Heart left ventricle (tissue), 16 donors: ENCODE results near the gene PRXL2A. TPM values are rescaled to one million over a fixed set of nuclear protein-coding genes. Genes with fewer than 3 reads are reported as not detected.

Experiments
- ATAC-seq, 4 donors: fragments of 200-7000 bp; cut with Tn5 transposase; one replicate each; pipeline ENCODE4 v1.9.1; 2020 to 2022; ENCODE audit warnings: moderate library complexity in 4 of 4, mild to moderate bottlenecking in 3 of 4, moderate number of reproducible peaks in 1 of 4
- DNase-seq, 5 donors: peaks; one replicate each; pipeline ENCODE4 v3.0.0-alpha.2; 2020
- H3K27ac ChIP-seq, 12 donors: fragments of 200-600 bp; sonication (generic) in 4 of 12; one replicate each; pipeline versions ENCODE4 v1.5.0 to v1.8.0; 2016 to 2022; ENCODE audit warnings: mild to moderate bottlenecking in 2 of 12
- H3K27me3 ChIP-seq, 9 donors: fragments of 200-600 bp; sonication (generic) in 2 of 9; one replicate each; pipeline versions ENCODE4 v1.5.1 to v1.8.0; 2016 to 2022; ENCODE audit warnings: mild to moderate bottlenecking in 3 of 9
- H3K36me3 ChIP-seq, 9 donors: fragments of 200-600 bp; sonication (generic) in 2 of 9; one replicate each; pipeline versions ENCODE4 v1.5.0 to v1.8.0; 2018 to 2022; ENCODE audit warnings: mild to moderate bottlenecking in 2 of 9
- H3K4me1 ChIP-seq, 12 donors: fragments of 200-600 bp; sonication (generic) in 4 of 12; one replicate each; pipeline versions ENCODE4 v1.5.0 to v1.8.0; 2016 to 2022; ENCODE audit warnings: mild to moderate bottlenecking in 3 of 12
- H3K4me3 ChIP-seq, 12 donors: fragments of 200-600 bp; sonication (generic) in 4 of 12; one replicate each; pipeline versions ENCODE4 v1.5.0 to v1.8.0; 2017 to 2022; ENCODE audit warnings: mild to moderate bottlenecking in 9 of 12, moderate library complexity in 4 of 12
- H3K9me3 ChIP-seq, 12 donors: fragments of 200-600 bp; sonication (generic) in 4 of 12; one replicate each; pipeline versions ENCODE4 v1.5.0 to v1.8.0; 2016 to 2022; ENCODE audit warnings: mild to moderate bottlenecking in 1 of 12
- POLR2A ChIP-seq, 2 donors: fragments of 450-650 bp; IDR thresholded peaks; one replicate each; pipeline ENCODE4 v1.6.1; 2017; ENCODE audit warnings: antibody characterized with exemption in 2 of 2, mild to moderate bottlenecking in 2 of 2, moderate library complexity in 2 of 2
- WGBS, 4 donors: extraction: QIAGEN DNeasy Blood & Tissue Kit in 2 of 4; methylation state at CpG; one replicate each; pipeline versions ENCODE4 v1.1.5 to v1.1.7; 2013 to 2018; 5-methylcytosine and 5-hydroxymethylcytosine counted together
- intact Hi-C, 10 donors: fragments of 100-400 bp; cut with DNase I; formaldehyde crosslinking; loops; one replicate each; pipeline versions ENCODE4 v1.11.1 to v1.14.2; 2022
- polyA plus RNA-seq, 2 donors: library from polyadenylated mRNA; stranded (reverse); fragments of 200-250 nt; gene quantifications; one replicate each; pipeline ENCODE4 v1.2.3, GENCODE V29; 2013
- total RNA-seq, 9 donors: library from RNA; depleted of rRNA in 2 of 9; stranded (reverse); fragments of >200 nt in 2 of 9; fragmentation: NEBNext Ultra II Directional in 3 of 9; extraction: Animal tissue kit (Norgen Biotek cat#: 25700) in 3 of 9; gene quantifications; one replicate each; pipeline versions ENCODE4 v1.1.0 to v1.2.4, GENCODE V29; 2016 to 2023
- TF ChIP-seq, protein P1 (sequence below), 12 donors: fragments of 200-600 bp; sonication (generic) in 4 of 12; IDR thresholded peaks; one replicate each; pipeline versions ENCODE4 v1.5.0 to v1.8.0; 2018 to 2022; ENCODE audit warnings: antibody characterized with exemption in 12 of 12, mild to moderate bottlenecking in 5 of 12
- donor health status: ischemic (EF 13 %, LVEDD 7.1; RV severe dilation, severe dysfunction).
- donor health status: healthy with polysubstance abuse.
- donor health status: DM: no; HTN: yes; CAD: no.
- donor health status: DM: no; HTN: no; CAD: no.
- donor health status: ischemic (EF 25% LVEDD 6.9; RV normal size, moderate dysfunction).
- donor health status: ischemic (EF 25% LVEDD 5.7; RV mildly dilated, moderate dysfunction).
- donor health status: healthy.
- donor health status: DM: yes; HTN: yes; CAD: no.
- donor health status: ischemic (EF 35%, LVEDD 5.7; RV mildly dilated, moderate dysfunction).
- donor health status: nonischemic (EF 11% LVEDD 7.7; RV severe dilation, severe dysfunction).
- donor health status: DM: yes; HTN: yes; CAD: no.
- donor health status: PGD.
- donor health status: ischemic (EF 29% LVEDD 5.4; RV normal size, mild dysfunction).
- donor health status: nonischemic (EF 23%, LVEDD 6.1; RV moderate dilation, normal function).

Gene PRXL2A
- total and polyA plus RNA-seq, 11 donors = 63.9 to 123 (median 78.5) TPM

DNA sequence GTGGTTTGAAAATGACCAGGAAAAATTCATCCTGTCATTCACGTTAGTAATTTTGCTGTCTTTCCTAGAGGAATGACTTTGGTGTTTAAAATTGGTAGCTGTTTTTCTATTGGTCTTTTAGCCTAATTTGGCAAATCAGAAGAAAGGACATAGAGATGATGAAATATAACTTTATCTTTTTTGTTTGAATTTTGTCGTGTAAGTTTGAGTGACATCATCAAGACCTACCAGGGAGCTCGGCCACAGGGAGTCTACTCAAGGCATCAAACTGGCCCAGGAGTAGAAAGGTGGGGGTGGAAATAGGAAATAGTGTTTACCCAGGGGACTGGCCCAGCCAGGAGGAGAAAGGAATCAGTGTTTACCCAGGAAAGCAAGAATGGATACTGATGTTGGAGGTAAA lies 24.8 kb downstream of the PRXL2A start:
- Histone ChIP-seq H3K27me3 (no peaks in the 10 kb centered on the region), H3K27ac (no peak overlapping the region), H3K4me3 (no peak overlapping the region), H3K36me3 (peaks cover 0 to 43% (median 24%) of the 10 kb centered on the region in 9 donors), H3K4me1 (no peaks in the 10 kb centered on the region), H3K9me3 (no peaks in the 10 kb centered on the region)
- intact Hi-C loops = no loop called here
- ATAC-seq (no peak), DNase-seq (no peak)
- TF ChIP-seq POLR2A (IDR thresholded peaks at IDR 0.05) = no peak
- TF ChIP-seq, protein P1, sequence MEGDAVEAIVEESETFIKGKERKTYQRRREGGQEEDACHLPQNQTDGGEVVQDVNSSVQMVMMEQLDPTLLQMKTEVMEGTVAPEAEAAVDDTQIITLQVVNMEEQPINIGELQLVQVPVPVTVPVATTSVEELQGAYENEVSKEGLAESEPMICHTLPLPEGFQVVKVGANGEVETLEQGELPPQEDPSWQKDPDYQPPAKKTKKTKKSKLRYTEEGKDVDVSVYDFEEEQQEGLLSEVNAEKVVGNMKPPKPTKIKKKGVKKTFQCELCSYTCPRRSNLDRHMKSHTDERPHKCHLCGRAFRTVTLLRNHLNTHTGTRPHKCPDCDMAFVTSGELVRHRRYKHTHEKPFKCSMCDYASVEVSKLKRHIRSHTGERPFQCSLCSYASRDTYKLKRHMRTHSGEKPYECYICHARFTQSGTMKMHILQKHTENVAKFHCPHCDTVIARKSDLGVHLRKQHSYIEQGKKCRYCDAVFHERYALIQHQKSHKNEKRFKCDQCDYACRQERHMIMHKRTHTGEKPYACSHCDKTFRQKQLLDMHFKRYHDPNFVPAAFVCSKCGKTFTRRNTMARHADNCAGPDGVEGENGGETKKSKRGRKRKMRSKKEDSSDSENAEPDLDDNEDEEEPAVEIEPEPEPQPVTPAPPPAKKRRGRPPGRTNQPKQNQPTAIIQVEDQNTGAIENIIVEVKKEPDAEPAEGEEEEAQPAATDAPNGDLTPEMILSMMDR (IDR thresholded peaks at IDR 0.05) = no peak
- 73 to 76% (median 74%) methylated on average over 3 of the region's 3 CpGs for WGBS, 4 donors

DNA sequence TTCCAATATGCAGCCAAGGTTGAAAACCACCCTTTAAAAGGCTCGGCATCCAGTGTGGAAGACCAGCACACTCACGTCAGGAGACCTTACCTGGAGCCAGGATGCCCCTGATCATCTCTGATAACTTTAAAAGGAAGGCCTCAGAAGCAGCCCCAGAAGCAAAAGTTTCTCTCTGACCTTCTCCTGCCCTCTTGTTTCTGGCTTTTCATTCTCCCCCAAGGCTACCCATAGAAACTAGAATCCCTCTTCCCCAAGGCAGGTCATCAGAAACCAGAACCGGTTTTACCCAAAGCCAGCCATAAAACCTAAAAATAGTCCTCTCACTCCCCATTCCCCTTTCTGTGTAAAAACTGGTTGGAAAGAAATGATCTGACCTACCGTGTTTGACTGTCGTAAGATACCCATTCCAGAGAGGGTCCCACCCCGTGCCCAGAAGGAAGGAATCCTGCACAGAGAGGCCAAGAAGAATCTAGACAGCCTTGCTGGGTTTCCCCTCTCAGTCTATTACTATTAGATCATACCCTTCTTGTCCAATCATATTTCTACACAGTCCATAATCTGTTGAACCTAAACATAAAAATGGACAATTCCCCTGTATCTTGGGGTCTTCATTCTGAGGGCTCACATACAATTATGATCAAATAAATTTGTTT lies 28.2 kb downstream of the PRXL2A start:
- Histone ChIP-seq H3K36me3 (peaks cover 0 to 18% (median 10%) of the 10 kb centered on the region in 9 donors), H3K4me1 (no peaks in the 10 kb centered on the region), H3K4me3 (no peak overlapping the region), H3K27ac (no peak overlapping the region), H3K27me3 (no peaks in the 10 kb centered on the region), H3K9me3 (no peaks in the 10 kb centered on the region)
- DNase-seq (no peak), ATAC-seq (no peak)
- 66 to 88% (median 71%) methylated on average over 5 to 6 of the region's 6 CpGs for WGBS, 4 donors
- no peak for TF ChIP-seq POLR2A (IDR thresholded peaks at IDR 0.05)
- TF ChIP-seq, protein P1 (IDR thresholded peaks at IDR 0.05) = no peak
- intact Hi-C loops = no loop called here

DNA sequence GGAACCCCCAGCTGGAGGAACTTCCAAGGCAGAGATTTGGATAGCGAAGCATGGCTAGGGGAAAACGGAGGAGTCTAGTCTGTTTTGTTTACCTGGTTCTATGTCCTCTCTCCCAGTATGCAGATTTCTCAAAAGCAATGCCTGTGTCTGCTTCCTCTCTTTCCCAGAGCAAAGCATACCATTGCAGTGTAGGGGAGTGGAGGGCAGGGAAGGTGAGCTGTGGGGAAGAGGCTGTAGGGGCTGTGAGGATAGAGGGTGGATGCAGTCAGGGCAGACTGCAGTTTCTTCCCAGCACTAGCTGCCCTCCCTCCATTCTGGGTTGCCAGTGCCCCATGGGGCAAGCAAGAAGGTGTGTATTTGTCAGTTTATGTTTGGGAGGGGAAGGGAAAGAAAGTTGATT lies 28.9 kb downstream of the PRXL2A start:
- intact Hi-C loops = no loop called here
- Histone ChIP-seq H3K27ac (no peak overlapping the region), H3K27me3 (no peaks in the 10 kb centered on the region), H3K36me3 (peaks cover 0 to 11% (median 4%) of the 10 kb centered on the region in 9 donors), H3K9me3 (no peaks in the 10 kb centered on the region), H3K4me1 (no peaks in the 10 kb centered on the region), H3K4me3 (no peak overlapping the region)
- 78 to 97% (median 84%) methylated on average over 2 of the region's 2 CpGs for WGBS, 4 donors
- DNase-seq (no peak), ATAC-seq (no peak)
- TF ChIP-seq, protein P1 (IDR thresholded peaks at IDR 0.05) = no peak
- TF ChIP-seq POLR2A (IDR thresholded peaks at IDR 0.05) = no peak

GRCh38 chr10:80441831-80442230 lies 33.5 kb downstream of the PRXL2A start:
- Histone ChIP-seq H3K9me3 (no peaks in the 10 kb centered on the region), H3K27me3 (no peaks in the 10 kb centered on the region), H3K27ac (no peak overlapping the region), H3K4me1 (peaks cover 0 to 23% (median 9%) of the 10 kb centered on the region in 12 donors), H3K36me3 (no peaks in the 10 kb centered on the region), H3K4me3 (no peak overlapping the region)
- intact Hi-C loops = loop anchor here (5.0 to 10.0 kb wide), 12 partner anchors 55 to 483 kb away; no protein-coding TSS in a partner anchor
- no peak for ATAC-seq
- TF ChIP-seq, protein P1 (IDR thresholded peaks at IDR 0.05) = no peak
- TF ChIP-seq POLR2A (IDR thresholded peaks at IDR 0.05) = no peak
- 87 to 93% (median 93%) methylated on average over 8 of the region's 8 CpGs for WGBS, 4 donors
- no peak for DNase-seq
